ENCODE data around the gene LHPP.

The LHPP gene

DNA sequence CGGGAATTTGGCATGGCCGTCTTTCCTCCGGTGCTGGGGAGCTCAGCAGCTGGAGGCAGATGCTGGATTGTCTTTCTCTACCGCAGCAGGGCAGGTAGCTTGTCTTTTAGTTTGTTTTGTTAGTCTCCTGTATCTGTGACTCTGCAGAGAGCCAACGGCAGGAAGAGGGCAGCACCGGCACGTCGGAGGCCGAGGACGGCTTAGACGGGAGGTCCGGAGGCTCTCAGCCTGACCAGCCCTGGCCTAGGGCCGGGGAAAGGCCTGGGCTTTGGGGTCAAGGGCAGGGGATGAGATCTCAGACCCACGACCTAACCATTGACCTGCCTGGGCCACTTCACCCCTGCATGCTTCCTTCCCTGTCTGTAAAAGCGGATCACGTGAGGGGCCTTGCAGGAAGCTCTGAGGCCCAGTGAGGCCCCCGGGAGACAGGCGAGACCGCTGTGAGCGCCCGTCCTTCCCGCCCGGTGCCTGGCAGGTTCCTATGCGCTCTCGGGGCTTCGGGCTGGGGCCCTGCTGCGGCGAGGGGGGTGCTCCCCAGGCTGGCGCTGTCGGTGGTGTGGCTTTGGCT lies 72.7 kb downstream of the LHPP start:
- Histone ChIP-seq H3K36me3 (no peaks in the 10 kb centered on the region), H3K9me3 (replicated peaks in 1 of 11) (no peaks in the 10 kb centered on the region), H3K27ac (peak overlapping the region; percentile 24 to 95 (median 91); a peak in 21 of 22 replicates), H3K4me2 (peak overlapping the region; percentile 73 to 91 (median 84)), H3K4me3 (no peak overlapping the region; a peak in 1 of 20 replicates), H3K4me1 (peaks cover 40 to 92% (median 68%) of the 10 kb centered on the region in 10 experiments), H3K9ac (peak overlapping the region; percentile 50 to 84 (median 77); a peak in 21 of 22 replicates), H4K20me1 (0 out of 22 replicates have a peak, but pooled peaks cover 0 to 3% (median 0%) of the 10 kb centered on the region in 11 experiments), H3K27me3 (peaks cover 0 to 13% (median 0%) of the 10 kb centered on the region in 11 experiments; a peak in 2 of 22 replicates)
- no peak for TF ChIP-seq Cebpa-rat (IDR thresholded peaks at IDR 0.05)

DNA sequence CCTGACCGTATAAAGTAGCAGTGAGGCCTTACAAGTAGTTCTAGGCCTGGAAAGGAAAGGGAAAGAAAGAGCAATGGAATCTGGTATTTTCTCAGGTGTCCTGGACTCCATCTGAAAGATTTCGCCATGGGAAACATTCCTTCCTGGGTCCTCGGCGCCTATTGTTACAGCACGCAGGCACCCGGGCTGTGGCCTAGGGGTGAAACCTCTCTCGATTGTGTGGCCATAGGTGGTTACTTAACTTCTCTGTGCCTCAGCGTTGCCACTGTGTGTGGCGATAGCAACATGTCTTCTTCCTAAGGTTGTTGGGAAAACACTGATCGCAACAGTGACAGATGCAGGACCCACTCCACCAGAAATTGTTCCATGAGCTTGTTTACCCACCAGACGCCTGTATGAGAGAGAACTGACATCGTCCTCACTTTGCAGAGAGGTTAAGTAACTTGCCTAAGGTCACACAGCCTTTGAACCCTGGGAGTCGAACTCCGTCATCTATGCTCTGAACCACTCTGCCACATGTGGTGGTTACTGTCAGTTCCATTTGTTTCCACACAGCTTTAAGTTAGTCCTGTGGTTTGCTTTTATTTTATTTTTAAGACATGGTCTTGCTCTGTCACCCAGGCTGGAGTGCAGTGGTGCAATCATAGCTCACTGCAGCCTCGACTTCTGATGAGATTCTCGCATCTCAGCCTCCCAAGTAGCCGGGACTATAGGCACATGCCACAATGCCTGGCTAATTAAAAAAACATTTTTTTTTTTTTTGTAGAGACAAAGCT lies 73.4 kb downstream of the LHPP start:
- Histone ChIP-seq H3K9me3 (replicated peaks in 1 of 11) (no peaks in the 10 kb centered on the region), H3K4me3 (no peak overlapping the region; a peak in 1 of 20 replicates), H3K9ac (peak overlapping the region; percentile 65 to 84 (median 77); a peak in 21 of 22 replicates), H3K4me2 (peak overlapping the region; percentile 73 to 91 (median 84)), H3K36me3 (no peaks in the 10 kb centered on the region), H3K27ac (peak overlapping the region; percentile 66 to 95 (median 91); a peak in 21 of 22 replicates), H3K27me3 (peaks cover 0 to 20% (median 0%) of the 10 kb centered on the region in 11 experiments; a peak in 2 of 22 replicates), H3K4me1 (peaks cover 47 to 92% (median 68%) of the 10 kb centered on the region in 10 experiments), H4K20me1 (0 out of 22 replicates have a peak, but pooled peaks cover 0 to under 1% (median 0%) of the 10 kb centered on the region in 11 experiments)
- peak in 3 of 11 experiments; percentile 58 to 88 (median 74); a peak in 7 of 22 replicates for TF ChIP-seq Cebpa-rat (IDR thresholded peaks at IDR 0.05)

DNA sequence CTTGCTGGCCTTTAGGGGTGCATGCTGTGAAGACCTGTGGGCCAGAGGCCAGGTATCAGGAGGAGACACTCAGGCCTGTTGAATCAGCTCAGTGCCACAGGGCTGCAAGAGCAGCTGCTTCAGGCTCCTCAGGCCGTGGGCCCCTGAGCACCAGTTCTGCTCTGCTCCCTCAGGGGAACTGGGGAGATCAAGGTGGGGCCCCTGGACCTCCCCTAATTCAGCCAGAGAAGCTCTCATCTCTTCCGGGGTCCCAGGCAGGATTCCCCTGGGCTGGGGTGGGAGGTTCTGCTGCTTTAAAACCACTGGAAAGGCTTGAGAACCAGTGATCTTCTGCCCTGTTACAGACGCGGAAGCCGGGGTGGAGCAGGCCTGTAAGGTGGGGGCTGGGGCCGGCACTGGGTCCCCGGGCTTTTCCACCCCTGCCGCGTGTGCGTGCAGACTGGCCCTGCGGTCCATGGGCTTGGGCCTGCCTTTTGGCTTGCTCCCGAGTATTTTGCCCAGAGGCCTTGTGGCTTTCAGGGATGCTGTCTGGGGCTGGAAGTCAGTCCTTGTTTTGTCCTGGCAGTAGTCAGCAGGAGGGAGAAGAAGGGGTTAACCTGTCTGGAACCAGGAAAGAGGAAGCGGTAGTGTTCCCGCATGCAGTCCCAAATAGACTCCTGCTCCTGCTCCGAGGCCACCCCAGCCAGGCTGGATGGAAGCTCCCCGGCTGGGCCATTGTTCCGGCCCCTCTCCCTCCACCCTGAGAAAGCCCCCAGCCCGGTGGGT lies 74.3 kb downstream of the LHPP start:
- Histone ChIP-seq H3K36me3 (no peaks in the 10 kb centered on the region), H3K27me3 (peaks cover 0 to 26% (median 0%) of the 10 kb centered on the region in 11 experiments; a peak in 4 of 22 replicates), H3K9me3 (replicated peaks in 1 of 11) (no peaks in the 10 kb centered on the region), H3K9ac (peak overlapping the region; percentile 63 to 84 (median 77)), H3K27ac (peak overlapping the region; percentile 66 to 95 (median 91)), H3K4me1 (peaks cover 55 to 93% (median 70%) of the 10 kb centered on the region in 10 experiments), H4K20me1 (no peaks in the 10 kb centered on the region), H3K4me3 (peak overlapping the region in 4 of 10 experiments; percentile 0 to 40 (median 12); a peak in 5 of 20 replicates), H3K4me2 (peak overlapping the region; percentile 73 to 91 (median 84))
- no peak for TF ChIP-seq Cebpa-rat (IDR thresholded peaks at IDR 0.05)

DNA sequence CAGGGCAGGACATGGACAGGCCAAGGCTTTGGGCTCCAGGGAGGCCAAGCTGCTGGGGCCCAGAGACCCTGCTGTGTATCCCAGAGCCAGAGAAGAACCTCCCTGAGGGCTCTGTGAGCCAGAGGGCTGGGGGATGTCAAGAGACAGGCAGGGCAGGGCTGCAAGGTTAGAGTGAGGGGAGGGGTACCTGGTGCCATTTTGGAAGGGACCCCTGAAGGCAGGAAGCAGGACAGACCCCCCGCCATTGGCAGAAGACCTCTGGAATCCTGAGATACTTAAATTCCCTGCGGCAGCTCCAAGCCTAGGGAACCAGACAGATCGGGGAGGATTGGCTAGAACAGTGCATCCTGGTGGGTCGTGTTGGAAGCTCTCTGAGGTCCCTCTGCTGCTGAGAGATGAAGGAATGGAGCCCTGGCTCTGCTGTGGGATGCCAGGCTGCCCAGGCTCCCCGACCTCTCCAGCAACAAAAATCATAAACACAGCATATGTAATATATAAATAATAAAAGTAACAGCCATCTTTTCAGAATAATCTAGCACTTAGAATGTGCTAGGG lies 75.0 kb downstream of the LHPP start:
- H4K20me1 ChIP-seq, result no peaks in the 10 kb centered on the region
- peak overlapping the region in 2 of 10 experiments; percentile 0 to 40; a peak in 4 of 20 replicates for H3K4me3 ChIP-seq
- peaks cover 0 to 30% (median 0%) of the 10 kb centered on the region in 11 experiments; a peak in 4 of 22 replicates for H3K27me3 ChIP-seq
- H3K4me2 ChIP-seq, result peak overlapping the region; percentile 73 to 91 (median 84)
- no peaks in the 10 kb centered on the region for H3K36me3 ChIP-seq
- peak overlapping the region; percentile 66 to 95 (median 91); a peak in 21 of 22 replicates for H3K27ac ChIP-seq
- H3K4me1 ChIP-seq, result peaks cover 61 to 99% (median 77%) of the 10 kb centered on the region in 10 experiments
- no peaks in the 10 kb centered on the region for H3K9me3 ChIP-seq (replicated peaks in 1 of 11)
- peak overlapping the region; percentile 63 to 84 (median 77); a peak in 21 of 22 replicates for H3K9ac ChIP-seq
- no peak for TF ChIP-seq Cebpa-rat (IDR thresholded peaks at IDR 0.05)

DNA sequence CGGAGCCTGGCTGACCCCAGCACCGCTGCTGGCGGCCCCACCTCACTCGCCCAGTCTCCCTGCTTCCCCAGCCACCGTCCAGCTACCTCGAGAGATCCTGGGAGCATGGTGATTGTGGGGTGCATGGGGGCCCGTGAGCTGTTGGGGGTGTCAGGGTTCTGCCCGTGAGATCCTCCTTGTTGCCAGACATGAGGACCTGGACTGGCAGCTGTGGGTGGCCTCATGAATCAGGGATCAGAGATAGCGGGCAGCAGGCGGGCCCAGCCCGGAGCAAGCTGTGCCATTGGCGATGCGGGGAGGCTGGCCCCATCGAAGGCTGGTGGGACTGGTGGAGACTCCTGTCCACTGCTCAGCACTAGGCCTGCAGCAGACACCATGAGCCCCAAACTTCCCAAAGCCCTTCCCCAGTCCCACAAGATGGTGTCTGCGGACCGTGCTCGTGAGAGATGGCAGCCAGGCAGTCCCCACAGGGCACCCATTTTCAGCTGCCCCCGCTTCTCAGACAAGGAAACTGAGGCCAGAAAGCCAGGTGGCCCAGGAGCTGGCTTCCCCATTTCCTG lies 75.6 kb downstream of the LHPP start:
- peak overlapping the region in 10 of 11 experiments; percentile 73 to 91 (median 82); a peak in 21 of 22 replicates for H3K4me2 ChIP-seq
- H4K20me1 ChIP-seq, result peaks cover 0 to under 1% (median 0%) of the 10 kb centered on the region in 11 experiments; a peak in 1 of 22 replicates
- no peaks in the 10 kb centered on the region for H3K36me3 ChIP-seq
- TF ChIP-seq Cebpa-rat (IDR thresholded peaks at IDR 0.05), result no peak
- H3K4me1 ChIP-seq, result peaks cover 61 to 99% (median 83%) of the 10 kb centered on the region in 10 experiments
- peak overlapping the region in 5 of 11 experiments; percentile 20 to 84 (median 79); a peak in 9 of 22 replicates for H3K9ac ChIP-seq
- no peak overlapping the region for H3K4me3 ChIP-seq
- H3K27ac ChIP-seq, result peak overlapping the region in 7 of 11 experiments; percentile 26 to 95 (median 92); a peak in 11 of 22 replicates
- H3K9me3 ChIP-seq (replicated peaks in 1 of 11), result no peaks in the 10 kb centered on the region
- H3K27me3 ChIP-seq, result peaks cover 0 to 31% (median 0%) of the 10 kb centered on the region in 11 experiments; a peak in 4 of 22 replicates

DNA sequence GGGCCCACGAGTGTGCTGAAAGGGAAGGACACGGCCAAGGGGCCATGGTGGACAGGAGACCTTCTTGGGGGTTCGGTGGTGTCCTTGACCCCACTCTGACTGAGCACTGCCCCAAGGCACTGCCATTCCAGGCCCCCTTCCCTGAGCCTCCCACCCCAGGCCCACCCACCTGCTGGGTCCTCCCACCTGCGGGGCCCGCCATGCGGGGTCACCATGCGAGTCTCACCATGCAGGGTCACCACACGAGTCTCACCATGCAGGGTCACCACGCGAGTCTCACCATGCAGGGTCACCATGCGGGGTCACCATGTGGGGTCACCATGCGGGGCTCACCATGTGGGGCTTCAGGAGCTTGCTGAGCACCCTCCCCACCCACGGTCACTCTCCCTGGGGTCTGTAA lies 76.3 kb downstream of the LHPP start:
- H3K27ac ChIP-seq, result peak overlapping the region in 5 of 11 experiments; percentile 21 to 95 (median 92); a peak in 6 of 22 replicates
- H3K9me3 ChIP-seq (replicated peaks in 1 of 11), result no peaks in the 10 kb centered on the region
- H3K9ac ChIP-seq, result peak overlapping the region in 4 of 11 experiments; percentile 36 to 59 (median 45); a peak in 7 of 22 replicates
- peaks cover 61 to 99% (median 90%) of the 10 kb centered on the region in 10 experiments for H3K4me1 ChIP-seq
- peaks cover 0 to 7% (median 0%) of the 10 kb centered on the region in 11 experiments; a peak in 2 of 22 replicates for H4K20me1 ChIP-seq
- H3K36me3 ChIP-seq, result no peaks in the 10 kb centered on the region
- peaks cover 0 to 38% (median 0%) of the 10 kb centered on the region in 11 experiments; a peak in 8 of 22 replicates for H3K27me3 ChIP-seq
- no peak for TF ChIP-seq Cebpa-rat (IDR thresholded peaks at IDR 0.05)
- no peak overlapping the region for H3K4me3 ChIP-seq
- H3K4me2 ChIP-seq, result peak overlapping the region in 9 of 11 experiments; percentile 65 to 91 (median 80); a peak in 18 of 22 replicates

DNA sequence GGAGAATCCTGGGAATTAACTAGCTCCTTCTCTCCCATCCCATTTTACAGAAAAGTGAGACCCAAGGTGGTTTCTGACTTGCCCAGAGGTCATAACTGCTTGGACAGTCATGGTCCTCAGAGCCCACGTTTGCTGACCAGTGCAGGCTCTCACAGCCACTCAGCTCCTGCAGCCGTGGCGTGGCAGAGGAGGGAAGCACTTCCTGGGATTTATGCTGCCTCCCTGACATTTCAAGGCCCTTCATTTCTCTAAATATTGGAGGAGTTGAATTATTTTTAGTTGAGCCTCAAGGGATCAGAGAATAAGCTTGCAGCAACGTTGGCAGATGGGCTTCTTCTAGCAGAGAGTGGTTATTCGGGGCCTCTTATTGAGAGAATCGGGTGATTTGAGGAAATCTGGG lies 77.1 kb downstream of the LHPP start:
- Histone ChIP-seq H3K4me3 (peak overlapping the region in 2 of 10 experiments; percentile 7 to 10; a peak in 1 of 20 replicates), H3K27me3 (peaks cover 0 to 45% (median 7%) of the 10 kb centered on the region in 11 experiments; a peak in 14 of 22 replicates), H3K27ac (peak overlapping the region in 5 of 11 experiments; percentile 21 to 88 (median 28); a peak in 7 of 22 replicates), H3K4me1 (peaks cover 69 to 99% (median 97%) of the 10 kb centered on the region in 10 experiments), H3K4me2 (peak overlapping the region; percentile 13 to 91 (median 79); a peak in 21 of 22 replicates), H4K20me1 (peaks cover 0 to 11% (median 0%) of the 10 kb centered on the region in 11 experiments; a peak in 3 of 22 replicates), H3K9me3 (replicated peaks in 1 of 11) (no peaks in the 10 kb centered on the region), H3K36me3 (no peaks in the 10 kb centered on the region), H3K9ac (peak overlapping the region in 5 of 11 experiments; percentile 26 to 59 (median 39); a peak in 9 of 22 replicates)
- TF ChIP-seq Cebpa-rat (IDR thresholded peaks at IDR 0.05), result no peak

Data from BLaER1 treated with 17β-estradiol and CSF1 and Interleukin-3, amounts not matched to agents 10 nM and 100 nM (cell line).